GM03348 (cell line): ENCODE results near the gene PRG2.
"Not testable (repeated sequence)": the region's sequence is repeated elsewhere in the genome, so short reads cannot be mapped to it uniquely, and the experiment has no call there.

Experiments used
- DNase-seq: peaks from one replicate; pipeline ENCODE4 v3.0.0; 2012; ENCODE audit warnings: low spot score

The PRG2 gene

DNA sequence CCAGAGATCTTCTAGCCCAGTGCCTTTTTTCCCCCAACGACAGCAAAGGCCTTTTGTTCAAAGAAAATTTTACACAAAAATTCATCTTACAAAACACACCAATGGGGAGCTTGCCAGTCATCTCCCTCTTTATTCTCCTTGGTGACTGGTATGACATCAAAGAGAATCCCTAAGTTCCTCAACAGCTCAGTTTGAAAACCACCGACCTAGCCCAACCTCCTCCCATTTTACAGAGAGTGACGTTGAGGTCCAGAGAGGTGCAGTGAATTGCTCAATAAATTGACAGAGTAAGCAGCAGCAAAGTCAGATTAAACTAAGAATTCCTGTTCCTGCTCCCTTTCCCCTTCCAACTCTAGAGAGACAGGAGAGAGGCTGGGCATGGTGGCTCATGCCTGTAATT lies 28.7 kb upstream of the PRG2 start:
- DNase-seq: no peak

DNA sequence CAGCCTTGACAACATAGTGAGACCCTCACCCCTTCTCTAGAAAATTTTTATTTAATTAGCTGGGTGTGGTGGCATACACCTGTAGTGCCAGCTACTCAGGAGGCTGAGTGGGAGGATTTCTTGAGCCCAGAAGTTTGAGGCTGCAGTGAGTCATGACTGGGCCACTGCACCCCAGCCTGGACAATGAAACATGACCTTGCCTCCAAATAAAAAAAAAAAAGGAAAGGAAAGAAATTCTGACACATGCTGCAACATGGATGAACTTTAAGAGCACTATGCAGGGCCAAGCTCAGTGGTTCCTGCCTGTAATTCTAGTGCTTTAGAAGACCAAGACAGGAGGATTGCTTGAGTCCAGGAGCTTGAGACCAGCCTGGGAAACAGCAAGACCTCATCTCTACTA lies 27.7 kb upstream of the PRG2 start:
- no peak for DNase-seq

DNA sequence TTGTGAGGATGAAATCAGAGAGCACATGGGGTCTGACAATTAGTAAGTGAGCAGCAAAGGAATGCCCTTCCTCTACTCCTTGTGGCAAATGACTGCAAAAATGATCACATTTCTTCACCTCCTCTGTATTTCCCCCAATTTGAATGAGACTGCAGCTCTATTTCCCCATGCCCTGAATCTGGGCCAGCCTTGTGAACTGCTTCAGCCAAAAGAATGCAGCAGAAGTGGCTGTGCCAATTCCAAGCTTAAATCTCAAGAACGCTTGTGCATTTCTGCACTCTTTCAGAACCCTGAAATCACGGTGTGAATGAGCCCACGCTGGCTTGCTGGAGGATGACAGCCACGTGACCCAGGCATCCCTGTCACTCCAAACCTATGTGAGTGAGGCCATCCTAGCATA lies 26.6 kb upstream of the PRG2 start:
- peak; percentile 82 for DNase-seq

DNA sequence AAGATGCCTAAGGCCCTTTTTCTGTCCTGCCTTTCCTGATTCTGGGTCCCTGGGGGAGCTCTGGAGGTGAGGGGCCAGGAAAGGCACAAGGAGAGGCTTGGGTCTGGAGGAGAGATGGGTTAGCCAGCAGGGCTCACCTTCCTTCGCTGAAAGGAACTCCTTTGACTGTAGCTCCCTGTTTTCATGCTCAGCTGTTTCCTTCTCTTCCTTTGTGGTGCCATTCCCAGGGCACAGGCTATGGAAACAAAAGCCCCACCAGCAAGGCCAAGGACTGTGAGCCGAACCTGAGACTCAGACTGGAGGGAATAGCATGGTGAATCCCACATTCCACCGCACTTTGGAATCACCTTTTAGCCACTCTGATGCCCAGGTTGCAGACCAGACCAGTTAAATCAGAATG lies 26.0 kb upstream of the PRG2 start:
- no peak for DNase-seq

- DNase-seq: no peak
These were observed 24.3 kb upstream of the PRG2 start for GRCh38 chr11:57414612-57415212.

GRCh38 chr11:57413681-57414080 lies 23.2 kb upstream of the PRG2 start:
- DNase-seq: no peak

DNA sequence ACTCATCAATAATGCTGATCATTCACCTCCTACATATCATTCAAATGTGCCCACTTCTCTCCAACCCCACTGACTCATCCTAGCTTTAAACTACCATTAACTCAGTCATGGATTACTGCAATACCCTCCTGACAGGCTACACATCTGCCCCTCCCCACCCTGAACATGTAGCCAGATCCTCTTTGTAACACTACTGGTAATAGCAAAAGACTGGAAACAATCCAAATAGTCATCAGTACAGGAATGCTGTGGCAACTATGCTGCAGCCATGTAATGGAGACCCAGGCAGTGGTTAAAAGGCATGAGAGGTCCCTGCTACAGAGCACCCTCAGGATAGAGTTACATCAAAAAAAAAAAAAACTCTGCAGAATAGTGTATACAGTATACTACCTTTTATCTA lies 19.8 kb upstream of the PRG2 start:
- DNase-seq: peak; percentile 27

DNA sequence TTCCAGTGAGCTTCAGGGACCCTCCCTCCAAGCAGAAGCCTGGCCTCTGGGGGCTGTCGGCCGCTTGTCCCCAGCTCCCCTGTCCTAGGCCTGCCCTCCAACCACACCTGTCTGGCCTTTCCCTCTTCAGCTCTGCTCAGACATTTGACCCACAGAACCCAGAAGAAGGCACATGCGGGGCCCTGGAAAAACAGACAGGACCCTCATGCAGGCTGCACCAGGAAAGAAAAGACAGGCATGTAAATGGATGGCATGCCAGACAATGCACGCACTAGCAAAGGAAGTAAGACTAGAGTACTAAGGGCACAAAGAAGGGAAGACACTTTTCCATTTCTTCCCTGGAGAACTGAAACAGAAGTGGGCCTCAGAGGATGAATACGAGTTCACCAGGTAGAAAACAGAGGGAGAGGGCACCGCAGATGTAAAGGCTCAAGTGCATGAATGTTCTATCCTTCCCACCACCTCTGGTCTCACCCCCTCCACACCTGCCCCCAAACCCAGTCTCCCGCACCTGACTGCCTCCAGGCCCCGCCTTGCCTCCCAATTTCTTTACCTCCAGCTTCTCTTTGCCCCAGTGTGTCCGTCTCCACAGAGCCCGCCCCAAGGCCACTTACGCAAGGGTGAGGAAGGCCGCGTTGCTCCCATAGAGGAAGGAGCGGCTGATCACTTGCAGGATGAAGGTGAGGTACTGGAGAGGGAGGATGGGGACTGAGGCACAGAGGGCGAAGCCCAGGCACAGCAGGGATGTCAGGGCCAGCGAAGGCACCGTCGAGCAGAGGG lies 19.1 kb upstream of the PRG2 start:
- no peak for DNase-seq

- no peak for DNase-seq
These were observed 18.3 kb upstream of the PRG2 start for GRCh38 chr11:57408771-57409170.

- no peak for DNase-seq
These were observed 17.6 kb upstream of the PRG2 start for GRCh38 chr11:57407941-57408475.

GRCh38 chr11:57407010-57407920 lies 16.8 kb upstream of the PRG2 start:
- DNase-seq: no peak

- peak; percentile 27 for DNase-seq
These were observed 16.0 kb upstream of the PRG2 start for GRCh38 chr11:57406337-57406904.

DNA sequence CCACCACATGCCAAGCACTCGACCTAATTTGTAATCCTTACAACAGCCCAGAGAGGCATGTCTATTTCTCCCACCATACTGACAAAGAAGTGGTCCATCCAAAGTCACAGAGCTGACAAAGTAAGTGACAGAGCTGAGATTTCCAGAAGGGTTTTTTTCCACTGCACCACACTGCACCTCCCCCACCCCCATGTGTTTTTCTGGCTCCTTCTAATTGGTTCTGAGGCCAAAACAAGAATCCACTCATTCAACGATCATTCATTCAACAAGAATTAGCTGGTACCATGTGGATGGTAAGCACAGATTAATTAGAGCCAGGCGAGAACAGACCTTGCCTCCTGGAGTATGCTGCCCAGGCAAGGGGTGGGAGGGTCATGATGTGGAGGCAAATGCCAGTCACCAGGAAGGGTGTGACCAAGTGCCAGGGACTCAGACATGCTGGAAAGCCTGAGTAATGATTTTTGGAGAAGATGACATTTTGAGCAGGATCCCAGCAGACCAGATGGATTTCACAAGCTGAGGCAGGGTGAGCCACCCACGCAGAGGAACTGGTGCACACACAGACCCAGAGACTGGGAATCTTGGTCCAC lies 14.9 kb upstream of the PRG2 start:
- DNase-seq: peak; percentile 13

DNA sequence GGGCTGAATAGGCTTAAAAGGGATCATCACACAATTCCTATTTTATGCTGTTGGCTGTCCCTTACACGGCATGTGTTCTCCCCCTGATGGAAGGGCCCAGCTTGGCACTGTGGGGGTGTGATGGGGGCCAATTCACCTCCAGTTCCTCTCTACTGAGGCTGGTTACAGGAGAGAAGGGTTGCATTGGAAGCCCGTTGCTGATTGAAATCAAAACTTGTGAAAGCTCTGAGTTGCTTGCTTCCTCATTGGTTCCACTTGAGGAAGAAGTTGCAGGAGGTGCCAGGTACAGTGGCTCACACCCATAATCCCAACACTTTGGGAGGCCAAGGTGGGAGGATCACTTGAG lies 13.3 kb upstream of the PRG2 start:
- no peak for DNase-seq

DNA sequence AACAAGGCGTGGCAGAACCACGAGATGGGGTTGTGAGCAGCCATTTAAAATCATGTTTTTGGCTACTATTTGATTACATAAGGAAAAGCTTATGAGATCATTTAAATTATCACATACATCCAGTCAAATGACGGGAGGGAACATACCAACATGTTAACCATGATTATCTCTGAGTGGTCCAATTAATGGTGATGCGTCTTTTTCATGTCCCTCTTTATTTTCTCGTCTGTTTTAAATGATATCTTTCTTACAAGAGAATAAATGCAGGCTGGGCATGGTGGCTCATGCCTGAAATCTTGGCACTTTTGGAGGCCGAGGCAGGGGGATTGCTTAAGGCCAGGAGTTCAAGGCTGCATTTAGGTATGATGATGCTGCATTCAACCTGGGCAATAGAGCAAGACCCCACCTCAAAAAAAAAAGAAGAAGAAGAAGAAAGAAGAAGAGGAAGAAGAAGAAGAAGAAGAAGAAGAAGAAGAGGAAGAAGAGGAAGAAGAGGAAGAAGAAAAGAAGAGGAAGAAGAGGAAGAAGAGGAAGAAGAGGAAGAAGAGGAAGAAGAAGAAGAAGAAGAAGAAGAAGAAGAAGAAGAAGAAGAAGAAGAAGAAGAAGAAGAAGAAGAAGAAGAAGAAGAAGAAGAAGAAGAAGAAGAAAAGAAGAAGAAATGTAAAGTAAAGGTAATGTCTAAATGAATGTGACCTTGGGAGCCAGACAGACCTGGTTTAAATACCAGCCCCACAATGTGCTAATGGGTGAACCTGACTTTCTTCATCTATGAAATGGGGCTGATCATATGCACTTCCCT lies 12.8 kb upstream of the PRG2 start:
- not testable (repeated sequence) for DNase-seq

GRCh38 chr11:57402188-57403002 lies 11.9 kb upstream of the PRG2 start:
- DNase-seq: no peak

DNA sequence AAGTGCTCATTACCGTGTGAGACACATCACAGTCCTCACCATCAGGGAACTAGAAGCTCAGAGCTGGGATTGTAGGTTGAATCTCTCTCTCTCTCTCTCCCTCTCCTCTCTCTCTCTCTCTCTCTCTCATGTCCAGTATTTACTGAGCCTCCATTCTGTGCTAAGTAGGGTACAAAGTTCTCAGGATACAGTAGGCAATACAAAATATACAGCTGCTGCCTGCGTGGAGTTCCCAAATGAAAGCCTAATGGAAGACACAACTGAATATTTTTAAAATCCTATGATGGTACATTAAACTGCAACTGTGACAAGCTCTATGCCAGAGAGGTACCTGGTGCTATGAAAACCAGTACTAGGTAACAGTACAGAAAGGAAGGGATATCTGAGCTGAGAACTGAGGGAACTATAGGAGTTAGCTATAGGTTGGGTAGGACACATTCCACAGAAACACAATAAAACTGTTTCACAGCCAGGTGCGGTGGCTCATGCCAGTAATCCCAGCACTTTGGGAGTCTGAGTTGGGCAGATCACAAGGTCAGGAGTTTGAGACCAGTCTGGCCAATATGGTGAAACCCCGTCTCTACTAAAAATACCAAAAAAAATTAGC lies 9.6 kb upstream of the PRG2 start:
- DNase-seq: no peak

- no peak for DNase-seq
These were observed 8.8 kb upstream of the PRG2 start for GRCh38 chr11:57399221-57399620.

GRCh38 chr11:57397394-57397990 lies 7.0 kb upstream of the PRG2 start:
- DNase-seq: no peak
